K562 (cell line): ENCODE data around the gene AZU1. TPM values are rescaled to one million over a fixed set of nuclear protein-coding genes. Genes with fewer than 3 reads are reported as not detected.
A peak's percentile ranks its signal among the peaks of the same experiment; 100 is the strongest.

Experiments
- E2F3 ChIP-seq: fragments of 250-450 bp; sonication (Bioruptor Pico); IDR thresholded peaks from 2 replicates; pipeline ENCODE4 v1.4.0; 2020; ENCODE audit warnings: mild to moderate bottlenecking
- EGR1 ChIP-seq: fragments of 450-650 bp; conservative IDR thresholded peaks from 2 replicates; pipeline ENCODE4 v1.6.1; 2017; ENCODE audit warnings: mild to moderate bottlenecking
- HOXB6 ChIP-seq: fragments of 250-450 bp; sonication (Bioruptor Pico); IDR thresholded peaks from 2 replicates; pipeline ENCODE4 v1.5.1; 2022; ENCODE audit warnings: mild to moderate bottlenecking, borderline replicate concordance
- MAFF ChIP-seq: IDR thresholded peaks from 2 replicates; pipeline ENCODE4 v1.6.1; 2012; ENCODE audit warnings: low read length, improper control_type of control experiment
- MGA ChIP-seq: fragments of 450-650 bp; IDR thresholded peaks from 2 replicates; pipeline ENCODE4 v1.6.1; 2016; ENCODE audit warnings: mild to moderate bottlenecking, moderate library complexity
- MTA1 ChIP-seq: fragments of 450-650 bp; IDR thresholded peaks from 2 replicates; pipeline ENCODE4 v1.6.1; 2017; ENCODE audit warnings: borderline replicate concordance
- NRF1 ChIP-seq, 2 experiments: fragments of 450-650 bp; IDR thresholded peaks in 1 of 2; conservative IDR thresholded peaks in 1 of 2; 2 replicates each; pipeline ENCODE4 v1.6.1; 2014; ENCODE audit warnings: mild to moderate bottlenecking in 2 of 2
- POLR2B ChIP-seq: fragments of 450-650 bp; IDR thresholded peaks from 2 replicates; pipeline ENCODE4 v1.6.1; 2018; ENCODE audit warnings: low read depth; ENCODE audit not compliant: partially characterized antibody
- SMARCB1 ChIP-seq: IDR thresholded peaks from 2 replicates; pipeline ENCODE4 v1.6.1; 2011; ENCODE audit warnings: improper control_type of control experiment, low read depth; ENCODE audit not compliant: insufficient read length
- TCF15 ChIP-seq: fragments of 250-450 bp; sonication (Bioruptor Pico); IDR thresholded peaks from 2 replicates; pipeline ENCODE4 v1.8.0; 2022; ENCODE audit warnings: moderate library complexity, mild to moderate bottlenecking, inconsistent platforms
- TEAD2 ChIP-seq: fragments of 450-650 bp; IDR thresholded peaks from 2 replicates; pipeline ENCODE4 v1.6.1; 2016; ENCODE audit warnings: missing genetic modification characterization, control low read depth, missing compliant biosample characterization
- TSC22D4 ChIP-seq: fragments of 450-650 bp; IDR thresholded peaks from 2 replicates; pipeline ENCODE4 v1.6.1; 2016; ENCODE audit warnings: missing genetic modification characterization, missing biosample characterization, control low read depth
- XRCC3 ChIP-seq: fragments of 450-650 bp; IDR thresholded peaks from 2 replicates; pipeline ENCODE4 v1.6.1; 2017; ENCODE audit warnings: mild to moderate bottlenecking, moderate library complexity
- ZFP30 ChIP-seq: fragments of 250-450 bp; sonication (Bioruptor Pico); IDR thresholded peaks from 2 replicates; pipeline ENCODE4 v1.8.0; 2022; ENCODE audit warnings: moderate library complexity, mild to moderate bottlenecking, inconsistent platforms, borderline replicate concordance
- ZNF239 ChIP-seq: fragments of 250-450 bp; sonication (Bioruptor Pico); IDR thresholded peaks from 2 replicates; pipeline ENCODE4 v1.4.0; 2020; ENCODE audit warnings: mild to moderate bottlenecking
- ZNF277 ChIP-seq: fragments of 250-450 bp; sonication (Bioruptor Pico); IDR thresholded peaks from 2 replicates; pipeline ENCODE4 v1.8.0; 2022; ENCODE audit warnings: inconsistent platforms, mild to moderate bottlenecking, moderate library complexity, borderline replicate concordance
- polyA plus RNA-seq, 8 experiments: library from polyadenylated mRNA; depleted of rRNA in 4 of 8; stranded (reverse) in 5 of 8; unstranded in 3 of 8; fragments of >200 nt; fragmentation: Nextera tagmentation in 2 of 8; fragmentation: Illumina TruSeq in 1 of 8; extraction: Ambion mirVana in 2 of 8; extraction: Trizol in 1 of 8; gene quantifications; 2 replicates each; pipeline versions ENCODE4 v1.2.1 to v1.2.3, GENCODE V29; 2011 to 2014; ENCODE audit warnings: inconsistent platforms in 1 of 8, missing spikeins in 1 of 8
- total RNA-seq, 7 experiments: library from RNA; depleted of rRNA in 6 of 7; stranded (reverse); fragments of >200 nt in 6 of 7; fragmentation: Illumina TruSeq in 2 of 7; extraction: Trizol in 2 of 7; gene quantifications; 2 replicates each; pipeline versions ENCODE4 v1.2.1 to v1.2.3, GENCODE V29; 2011 to 2021; ENCODE audit warnings: low replicate concordance in 1 of 7

Gene AZU1
- total and polyA plus RNA-seq, 9 of the 15 experiments (the other 6 are each of a cell fraction or from before 2014, with no cell fraction given) = 0.29 to 1.9 (median 0.59) TPM; not detected in 3

- TF ChIP-seq XRCC3 = no peak
- no peak for TF ChIP-seq TSC22D4
- TF ChIP-seq EGR1 = no peak
- TF ChIP-seq ZFP30 (CRISPR knock-in tag) = no peak
- no peak for TF ChIP-seq ZNF277 (CRISPR knock-in tag)
- peak; percentile 82 to 86 for TF ChIP-seq NRF1 (conservative IDR thresholded peaks at IDR 0.05 in 1 of 2, IDR thresholded peaks at IDR 0.05 in 1 of 2)
- TF ChIP-seq MAFF = no peak
- TF ChIP-seq MTA1 = no peak
- TF ChIP-seq SMARCB1 = no peak
- no peak for TF ChIP-seq E2F3 (CRISPR knock-in tag)
- TF ChIP-seq TEAD2 (tag) = no peak
- TF ChIP-seq TCF15 (CRISPR knock-in tag) = no peak
- peak; percentile 96 for TF ChIP-seq MGA
- no peak for TF ChIP-seq ZNF239 (CRISPR knock-in tag)
- no peak for TF ChIP-seq HOXB6 (CRISPR knock-in tag)
- no peak for TF ChIP-seq POLR2B
These were observed 34.3 kb downstream of the AZU1 start (continued) for GRCh38 chr19:861756-862580.
